ENCODE measurements around the gene CCDC116. TPM values are rescaled to one million over a fixed set of nuclear protein-coding genes. Genes with fewer than 3 reads are reported as not detected.

The CCDC116 gene, protein sequence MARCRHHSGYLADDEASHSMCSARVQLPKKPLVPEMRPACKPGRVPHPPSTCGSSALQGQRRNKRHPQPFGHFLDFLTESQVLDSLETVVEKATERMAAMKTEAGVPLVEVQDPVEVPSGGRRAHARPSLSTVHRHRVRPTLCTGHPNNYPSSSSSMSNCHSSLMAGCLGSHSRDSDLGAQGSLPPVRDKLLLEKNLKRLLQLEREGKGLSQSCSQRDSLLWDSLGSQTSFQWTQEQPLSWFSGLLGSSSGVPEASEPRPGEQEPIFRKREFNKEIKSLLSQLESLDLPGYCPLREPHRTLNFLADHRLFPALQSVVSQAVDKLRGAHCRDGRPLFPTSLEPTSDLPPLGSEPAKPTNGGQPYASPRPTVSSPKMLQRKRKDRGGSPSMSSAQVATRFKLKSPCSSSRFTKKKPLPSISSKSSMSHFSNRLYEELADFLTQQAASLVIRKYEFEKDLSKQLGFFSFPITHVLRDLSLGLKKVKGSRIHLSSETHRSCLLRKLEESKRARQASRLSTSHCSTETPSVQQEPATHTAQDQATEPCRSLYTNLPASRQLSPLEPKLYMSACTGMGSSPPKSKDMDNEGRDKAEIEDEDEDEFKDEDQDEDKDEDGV
- 0.13 and 0.16 TPM in 2 replicates for total RNA-seq

DNA sequence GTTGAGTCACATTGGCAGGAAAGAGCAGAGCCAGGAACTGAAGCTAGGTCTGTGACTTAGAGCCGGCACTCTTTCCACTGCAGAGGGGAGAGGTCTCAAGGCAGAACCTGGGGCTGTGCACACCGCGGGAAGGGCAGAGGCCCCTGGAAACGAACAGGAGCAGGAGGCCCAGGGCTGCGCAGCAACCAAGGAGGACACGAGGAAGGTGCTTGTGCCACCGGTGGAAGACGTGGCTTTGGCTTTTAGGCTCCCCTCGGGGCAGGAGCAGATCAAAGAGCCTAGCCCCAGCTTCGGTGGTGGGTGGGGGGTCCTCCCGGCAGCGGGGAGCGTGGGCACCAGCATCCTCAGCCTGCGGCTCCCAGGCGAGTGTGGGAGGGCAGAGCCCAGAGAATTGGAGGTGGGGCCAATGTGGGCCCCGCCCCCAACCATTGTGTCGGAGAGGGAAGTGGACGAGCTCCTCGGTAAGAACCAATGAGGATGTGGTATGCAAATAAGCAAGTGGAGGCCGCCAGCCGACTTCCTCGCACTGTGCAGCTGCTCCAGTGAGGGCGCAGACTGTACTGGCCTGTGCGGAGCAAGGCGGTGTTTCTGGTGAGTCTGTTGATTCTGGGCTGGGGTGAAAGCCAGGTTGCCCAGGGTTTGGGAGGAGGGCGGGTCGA is at the start of gene CCDC116:
TSS of gene CCDC116 (plus strand) at position 524 of the 659 bp plus-strand sequence. CDS start 422 bp downstream, outside the sequence.

DNA sequence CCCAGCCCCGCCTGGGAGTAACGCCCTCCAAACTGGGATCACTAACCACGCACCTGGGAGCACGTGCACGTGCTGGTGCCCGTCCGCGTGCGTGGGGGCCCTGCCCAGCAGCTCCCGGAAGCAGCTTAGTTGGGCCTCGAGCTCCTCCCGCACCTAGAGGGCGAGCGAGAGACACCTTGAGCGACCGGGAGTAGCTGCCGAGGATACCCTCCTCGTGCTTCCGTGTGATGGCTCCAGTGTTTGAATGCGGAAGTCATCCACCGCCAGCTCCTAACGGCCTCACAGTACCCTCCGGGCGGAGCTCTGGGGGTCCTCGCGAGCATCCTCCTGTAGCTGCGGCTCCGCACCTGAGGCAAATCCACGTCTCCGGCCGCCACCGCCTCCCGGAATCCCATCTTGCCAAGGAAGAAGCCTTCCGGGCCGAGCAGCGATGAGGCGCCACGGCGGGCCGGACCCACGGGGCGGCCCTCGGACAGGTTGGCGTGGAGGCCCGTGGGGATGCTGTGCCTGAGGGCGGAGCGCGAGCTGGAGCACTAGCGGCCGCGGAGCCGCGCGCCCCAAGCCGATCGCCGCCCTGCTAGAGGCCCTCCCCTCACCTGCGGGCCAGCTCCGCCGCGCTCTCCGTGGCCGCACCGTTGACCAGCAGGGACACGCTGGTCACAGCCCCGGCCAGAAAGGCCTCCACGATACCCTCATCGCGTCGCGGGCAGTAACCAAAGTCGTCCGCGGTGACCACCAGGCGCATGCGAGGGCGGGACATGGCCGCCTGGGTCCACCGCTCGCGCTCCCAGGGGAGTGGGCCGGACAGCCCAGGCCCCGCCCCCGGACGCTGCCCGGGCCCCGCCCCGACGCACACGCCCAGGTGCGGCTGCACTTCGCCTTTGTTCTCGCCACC is 3.1 kb upstream of the CCDC116 start, which contains the start of gene YDJC:
TSS of gene YDJC (minus strand) at position 768 of the 895 bp plus-strand sequence. CDS start at position 760, 8 bp downstream.

DNA sequence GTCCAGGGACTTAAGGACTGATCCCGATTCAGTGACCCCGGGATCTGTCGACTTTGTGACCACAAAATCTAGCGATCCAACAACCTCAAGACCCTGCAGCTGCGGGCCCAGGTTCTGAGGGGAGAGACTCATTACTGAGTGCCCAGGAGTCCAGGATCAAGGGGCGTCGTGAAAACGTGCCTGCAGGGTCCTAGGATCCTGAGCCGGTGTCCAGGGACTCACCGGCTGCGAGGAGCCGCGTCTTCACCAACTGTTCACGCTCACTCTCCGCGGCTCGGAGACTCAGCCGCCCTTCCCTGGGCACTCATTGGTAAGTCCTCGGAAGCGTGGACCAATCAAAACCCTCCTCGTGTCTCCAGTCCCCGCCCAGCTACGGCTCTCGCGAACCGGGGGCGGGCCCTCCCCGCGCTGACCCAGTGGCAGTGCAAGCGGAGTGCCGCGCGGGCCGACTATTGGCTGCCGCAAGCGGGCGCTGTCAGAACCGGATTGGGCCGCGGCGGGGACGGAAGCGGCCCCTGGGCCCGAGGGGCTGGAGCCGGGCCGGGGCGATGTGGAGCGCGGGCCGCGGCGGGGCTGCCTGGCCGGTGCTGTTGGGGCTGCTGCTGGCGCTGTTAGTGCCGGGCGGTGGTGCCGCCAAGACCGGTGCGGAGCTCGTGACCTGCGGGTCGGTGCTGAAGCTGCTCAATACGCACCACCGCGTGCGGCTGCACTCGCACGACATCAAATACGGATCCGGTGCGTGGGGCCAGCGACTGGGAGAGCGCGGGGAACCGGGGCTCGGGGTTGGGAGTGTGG is 9.4 kb downstream of the CCDC116 start, which contains the start of gene SDF2L1:
TSS of gene SDF2L1 (plus strand) at position 514 of the 795 bp plus-strand sequence. CDS start at position 549, 35 bp downstream.

Other genes with a start within 250 kb of the CCDC116 start
- gene RIMBP3B, start 249.0 kb upstream of the CCDC116 start, total RNA-seq, result 0.19 TPM in 1 of 2 replicates, not detected in the other
- 1.9 and 4.2 TPM in 2 replicates for gene HIC2, start 215.4 kb upstream of the CCDC116 start, total RNA-seq
- 0.63 and 1.9 TPM in 2 replicates for gene TMEM191C, start 165.4 kb upstream of the CCDC116 start, total RNA-seq
- gene RIMBP3C, start 81.3 kb upstream of the CCDC116 start, total RNA-seq, result not detected in 2 replicates
- 28.3 and 29.6 TPM in 2 replicates for gene UBE2L3, start 65.0 kb upstream of the CCDC116 start, total RNA-seq
- 10.6 and 14.1 TPM in 2 replicates for gene YDJC, start 2.7 kb upstream of the CCDC116 start, total RNA-seq
- 19.1 and 53.1 TPM in 2 replicates for gene SDF2L1, start 9.5 kb downstream of the CCDC116 start, total RNA-seq
- gene PPIL2, start 33.3 kb downstream of the CCDC116 start, total RNA-seq, result 11.2 and 26.1 TPM in 2 replicates
- 2.9 and 8.3 TPM in 2 replicates for gene YPEL1, start 103.0 kb downstream of the CCDC116 start, total RNA-seq
- gene MAPK1, start 234.9 kb downstream of the CCDC116 start, total RNA-seq, result 32.1 and 66.0 TPM in 2 replicates